ENCODE measurements around the gene DGKH.

GRCh38 chr13:42116225-42116624 is 67.8 kb downstream of the DGKH start:
- TF ChIP-seq RAD21 (IDR thresholded peaks at IDR 0.05; ENCODE audit: low read depth) (no peak), CEBPB (IDR thresholded peaks at IDR 0.05) (no peak), TAF1 (IDR thresholded peaks at IDR 0.05; ENCODE audit: low read depth) (no peak)

Measured in Ishikawa (cell line).